PC-3 (cell line): ENCODE data around the gene HNRNPA1.

ENCODE experiments used
- CTCF ChIP-seq: fragments of 300-600 bp; sonication (generic); conservative IDR thresholded peaks from 2 replicates; pipeline ENCODE4 v1.5.1; 2017; ENCODE audit warnings: antibody characterized with exemption, low read depth, mild to moderate bottlenecking, low read length
- EZH2phosphoT487 ChIP-seq: fragments of 300-600 bp; sonication (generic); IDR thresholded peaks from 2 replicates; pipeline ENCODE4 v1.6.1; 2018; ENCODE audit warnings: mild to moderate bottlenecking, antibody characterized with exemption, low read length, borderline replicate concordance

- TF ChIP-seq CTCF (no peak), EZH2phosphoT487 (no peak)
These were observed 53.0 kb downstream of the HNRNPA1 start for GRCh38 chr12:54333420-54334034.
